A673 (cell line): ENCODE results near the gene SLC5A3. TPM values are rescaled to one million over a fixed set of nuclear protein-coding genes. Genes with fewer than 3 reads are reported as not detected.

ENCODE experiments used
- BruUV-seq: library from RNA; stranded (reverse); fragments of 400-500 nt; replicated peaks from 2 replicates; lab custom pipeline; 2021; lab: Mats Ljungman, UMichigan
- CTCF ChIA-PET: fragments of 300-600 bp; sonication (Branson Sonifier 250); formaldehyde crosslinking; loops from one replicate; lab custom pipeline; 2022; ENCODE audit warnings: antibody characterized with exemption; lab: Charles Lee
- POLR2A ChIA-PET: fragments of 300-600 bp; sonication (Branson Sonifier 250); formaldehyde crosslinking; loops from one replicate; lab custom pipeline; 2022; ENCODE audit warnings: antibody characterized with exemption; ENCODE audit not compliant: low non-redundant PET; lab: Charles Lee
- DNase-seq: peaks from one replicate; pipeline ENCODE4 v3.0.0-alpha.2; 2015; ENCODE audit warnings: low spot score
- H3K27ac ChIP-seq: fragments of 200-600 bp; sonication (generic); 2 replicates; pipeline ENCODE4 v1.5.1; 2016; ENCODE audit warnings: mixed run types, low read depth, mild to moderate bottlenecking, mixed read lengths, antibody characterized with exemption, low read length; ENCODE audit not compliant: poor library complexity, severe bottlenecking
- H3K27me3 ChIP-seq: fragments of 200-600 bp; sonication (generic); replicated peaks from 2 replicates; pipeline ENCODE4 v1.6.1; 2017; ENCODE audit warnings: mixed run types, low read depth, mild to moderate bottlenecking, mixed read lengths, antibody characterized with exemption, low read length; ENCODE audit not compliant: insufficient read depth, poor library complexity
- H3K36me3 ChIP-seq: fragments of 200-600 bp; sonication (generic); 2 replicates; pipeline ENCODE4 v1.6.1; 2016; ENCODE audit warnings: mixed run types, mild to moderate bottlenecking, mixed read lengths, antibody characterized with exemption, low read length; ENCODE audit not compliant: insufficient read depth, poor library complexity, severe bottlenecking
- H3K4me1 ChIP-seq: fragments of 200-600 bp; sonication (generic); 2 replicates; pipeline ENCODE4 v1.6.1; 2017; ENCODE audit warnings: mixed run types, mild to moderate bottlenecking, mixed read lengths, antibody characterized with exemption, low read length; ENCODE audit not compliant: insufficient read depth, poor library complexity, severe bottlenecking
- H3K4me3 ChIP-seq: fragments of 200-600 bp; sonication (generic); 2 replicates; pipeline ENCODE4 v1.5.1; 2016; ENCODE audit warnings: low read depth, mixed run types, mild to moderate bottlenecking, mixed read lengths, low read length; ENCODE audit not compliant: poor library complexity, severe bottlenecking
- H3K9me3 ChIP-seq: fragments of 200-600 bp; sonication (generic); 2 replicates; pipeline ENCODE4 v1.6.1; 2016; ENCODE audit warnings: mixed run types, low read depth, mild to moderate bottlenecking, mixed read lengths, antibody characterized with exemption, low read length; ENCODE audit not compliant: poor library complexity, severe bottlenecking
- CTCF ChIP-seq: fragments of 300-800, 200-600 bp; sonication (generic); conservative IDR thresholded peaks from 2 replicates; pipeline ENCODE4 v1.5.1; 2017; ENCODE audit warnings: low read depth, mild to moderate bottlenecking, antibody characterized with exemption, low read length, moderate library complexity, mixed read lengths
- EZH2 ChIP-seq: fragments of 200-600 bp; sonication (generic); IDR thresholded peaks from 2 replicates; pipeline ENCODE4 v1.6.1; 2017; ENCODE audit warnings: borderline replicate concordance, low read depth, mild to moderate bottlenecking, mixed read lengths, antibody characterized with exemption, low read length; ENCODE audit not compliant: poor library complexity, severe bottlenecking
- intact Hi-C: fragments of 100-400 bp; cut with micrococcal nuclease; formaldehyde crosslinking; loops from one replicate; pipeline ENCODE4 v1.10.0; 2022; ENCODE audit not compliant: unreplicated experiment
- total RNA-seq: library from RNA; stranded (reverse); gene quantifications from 2 replicates; pipeline ENCODE4 v1.2.3, GENCODE V29; 2021

Gene SLC5A3
- total RNA-seq, 1 experiment from 2014 or later, result 20.5 TPM

- no peak overlapping the region for H3K4me3 ChIP-seq
- H3K27ac ChIP-seq, result no peak overlapping the region
- ChIA-PET CTCF (interaction anchor here (0.6 kb wide), 1 partner anchor 116 kb away, joined by 5 read pairs; no protein-coding TSS in a partner anchor), POLR2A (no interaction called here)
- no peak for TF ChIP-seq EZH2
- TF ChIP-seq CTCF, result no peak
- BruUV-seq, result no TSS peak
- intact Hi-C loops, result no loop called here
- no peaks in the 10 kb centered on the region for H3K36me3 ChIP-seq
- no peak for DNase-seq
- no peaks in the 10 kb centered on the region for H3K9me3 ChIP-seq
- no peaks in the 10 kb centered on the region for H3K27me3 ChIP-seq
- H3K4me1 ChIP-seq, result no peaks in the 10 kb centered on the region
Measured at GRCh38 chr21:34039678-34040382, 33.5 kb upstream of the SLC5A3 start.

GRCh38 chr21:34042735-34043134, 30.6 kb upstream of the SLC5A3 start:
- Histone ChIP-seq H3K27me3 (no peaks in the 10 kb centered on the region), H3K4me1 (no peaks in the 10 kb centered on the region), H3K27ac (no peak overlapping the region), H3K36me3 (no peaks in the 10 kb centered on the region), H3K9me3 (no peaks in the 10 kb centered on the region), H3K4me3 (no peak overlapping the region)
- TF ChIP-seq CTCF (no peak), EZH2 (no peak)
- ChIA-PET CTCF (no interaction called here), POLR2A (no interaction called here)
- intact Hi-C loops, result no loop called here
- no TSS peak for BruUV-seq
- DNase-seq, result no peak

GRCh38 chr21:34043333-34043732, 30.0 kb upstream of the SLC5A3 start:
- Histone ChIP-seq H3K36me3 (no peaks in the 10 kb centered on the region), H3K9me3 (no peaks in the 10 kb centered on the region), H3K4me3 (no peak overlapping the region), H3K4me1 (no peaks in the 10 kb centered on the region), H3K27ac (no peak overlapping the region), H3K27me3 (no peaks in the 10 kb centered on the region)
- intact Hi-C loops, result no loop called here
- DNase-seq, result no peak
- BruUV-seq, result no TSS peak
- POLR2A ChIA-PET, result no interaction called here
- CTCF ChIA-PET, result no interaction called here
- TF ChIP-seq EZH2 (no peak), CTCF (no peak)
